Keratinocyte (primary cell): Measurements from ENCODE around the gene DIAPH1. TPM values are rescaled to one million over a fixed set of nuclear protein-coding genes. Genes with fewer than 3 reads are reported as not detected.

Experiments
- DNase-seq: peaks from one replicate; pipeline ENCODE4 v3.0.0-alpha.2; 2011; ENCODE audit warnings: low read depth, missing footprints, low spot score
- FAIRE-seq: peaks from 2 replicates; lab custom pipeline; 2011; peaks lifted over from hg19 to GRCh38; lab: Jason Lieb, UNC
- H2AFZ ChIP-seq: 2 replicates; pipeline ENCODE4 v1.6.0; 2012; ENCODE audit warnings: low read length, control low read depth, inconsistent platforms; ENCODE audit not compliant: control insufficient read depth
- H3K27ac ChIP-seq: 2 replicates; pipeline ENCODE4 v1.5.1; 2011; ENCODE audit warnings: low read length; ENCODE audit not compliant: control insufficient read depth, insufficient read depth
- H3K27me3 ChIP-seq: 3 replicates; pipeline ENCODE4 v1.6.0; 2011; ENCODE audit warnings: low read length; ENCODE audit not compliant: control insufficient read depth, insufficient read depth; ENCODE audit errors: extremely low read depth
- H3K36me3 ChIP-seq, 2 experiments: 2 replicates in 1 of 2; 3 replicates in 1 of 2; pipeline ENCODE4 v1.5.1; 2011; ENCODE audit warnings: low read length in 2 of 2, mild to moderate bottlenecking in 1 of 2; ENCODE audit not compliant: control insufficient read depth in 2 of 2, insufficient read depth in 2 of 2; ENCODE audit errors: extremely low read depth in 1 of 2
- H3K4me1 ChIP-seq: 3 replicates; pipeline ENCODE4 v1.5.1; 2011; ENCODE audit warnings: low read length; ENCODE audit not compliant: control insufficient read depth, insufficient read depth; ENCODE audit errors: extremely low read depth
- H3K4me2 ChIP-seq: 3 replicates; pipeline ENCODE4 v1.6.0; 2011; ENCODE audit warnings: low read depth, low read length; ENCODE audit not compliant: control insufficient read depth, insufficient read depth; ENCODE audit errors: extremely low read depth
- H3K4me3 ChIP-seq, 3 experiments: fragments of 200-600 bp in 1 of 3; sonication (generic) in 1 of 3; 2 replicates in 2 of 3; 3 replicates in 1 of 3; pipeline ENCODE4 v1.5.1; 2011 to 2016; ENCODE audit warnings: low read length in 3 of 3, mild to moderate bottlenecking in 3 of 3, control low read depth in 2 of 3, inconsistent platforms in 1 of 3, low read depth in 1 of 3, mixed read lengths in 1 of 3, mixed run types in 1 of 3, moderate library complexity in 1 of 3; ENCODE audit not compliant: control insufficient read depth in 2 of 3, insufficient read depth in 2 of 3; ENCODE audit errors: extremely low read depth in 1 of 3
- H3K79me2 ChIP-seq: 2 replicates; pipeline ENCODE4 v1.6.0; 2012; ENCODE audit warnings: low read length; ENCODE audit not compliant: control insufficient read depth, insufficient read depth
- H3K9ac ChIP-seq: 3 replicates; pipeline ENCODE4 v1.6.0; 2011; ENCODE audit warnings: low read length; ENCODE audit not compliant: control insufficient read depth, insufficient read depth; ENCODE audit errors: extremely low read depth
- H3K9me1 ChIP-seq: 3 replicates; pipeline ENCODE4 v1.6.0; 2011; ENCODE audit warnings: low read length; ENCODE audit not compliant: control insufficient read depth, insufficient read depth; ENCODE audit errors: extremely low read depth
- H3K9me3 ChIP-seq: 2 replicates; pipeline ENCODE4 v1.5.1; 2012; ENCODE audit warnings: low read depth, low read length; ENCODE audit not compliant: control insufficient read depth
- H4K20me1 ChIP-seq: 3 replicates; pipeline ENCODE4 v1.6.0; 2011; ENCODE audit warnings: low read length; ENCODE audit not compliant: control insufficient read depth, insufficient read depth; ENCODE audit errors: extremely low read depth
- CTCF ChIP-seq, 3 experiments: IDR thresholded peaks in 1 of 3; conservative IDR thresholded peaks in 1 of 3; optimal IDR thresholded peaks in 1 of 3; 2 replicates in 2 of 3; 3 replicates in 1 of 3; pipeline versions ENCODE3 to v1.5.1; 2011; ENCODE audit warnings: low read length in 3 of 3, mild to moderate bottlenecking in 3 of 3, moderate library complexity in 2 of 3, control low read depth in 1 of 3, inconsistent platforms in 1 of 3; ENCODE audit not compliant: insufficient read depth in 2 of 3; ENCODE audit errors: extremely low read depth in 1 of 3
- EZH2 ChIP-seq: IDR thresholded peaks from one replicate; pipeline ENCODE4 v1.6.1; 2012; ENCODE audit warnings: inconsistent platforms, mild to moderate bottlenecking, low read length, moderate library complexity
- dilution Hi-C: fragments of 300-500 bp; cut with MboI; formaldehyde crosslinking; loops from one replicate; pipeline ENCODE4 v1.7.0; 2020; ENCODE audit warnings: low sequenced_read_pairs; ENCODE audit not compliant: extremely low pct_ligation_motif_present
- polyA plus RNA-seq, 5 experiments: library from polyadenylated mRNA; depleted of rRNA in 3 of 5; stranded (reverse) in 3 of 5; stranded (forward) in 1 of 5; unstranded in 1 of 5; fragments of >200 nt; gene quantifications; 1 replicate in 1 of 5; 2 replicates in 3 of 5; 3 replicates in 1 of 5; pipeline versions ENCODE4 v1.2.1 to v1.2.3, GENCODE V29; 2011 to 2012; ENCODE audit warnings: missing spikeins in 2 of 5, low read depth in 1 of 5, low replicate concordance in 1 of 5

Gene DIAPH1
- polyA plus RNA-seq, 1 donor (not counting 4 experiments of a cell fraction or from before 2014, with no cell fraction given) = 72.0 TPM

GRCh38 chr5:141484641-141485311 is 134.0 kb downstream of the DIAPH1 start, which contains the start of gene PCDHGC4:
Gene PCDHGC4, plus strand, starts transcription at chr5:141485030. Its CDS starts 144 bp downstream, at chr5:141485174.
- TF ChIP-seq CTCF (optimal IDR thresholded peaks at IDR 0.05 in 1 of 3, IDR thresholded peaks at IDR 0.05 in 1 of 3, conservative IDR thresholded peaks at IDR 0.05 in 1 of 3; ENCODE audit: extremely low read depth in 1 of 3, insufficient read depth in 2 of 3, low read length in 3 of 3) (no peak), EZH2 (no peak)
- no peaks in the 10 kb centered on the region for H3K79me2 ChIP-seq
- peaks cover 20% of the 10 kb centered on the region for H3K4me1 ChIP-seq
- no peaks in the 10 kb centered on the region for H4K20me1 ChIP-seq
- peak within 1 kb of the TSS; percentile 69 for H3K4me2 ChIP-seq
- H3K36me3 ChIP-seq = peaks cover 0 to 3% of the 10 kb centered on the region in 2 experiments
- peak within 1 kb of the TSS; percentile 1 to 34 (median 2) for H3K4me3 ChIP-seq
- no peak within 1 kb of the TSS for H3K9ac ChIP-seq
- no peaks in the 10 kb centered on the region for H3K27me3 ChIP-seq
- H3K9me3 ChIP-seq = no peaks in the 10 kb centered on the region
- dilution Hi-C loops = no loop called here
- H3K9me1 ChIP-seq = no peaks in the 10 kb centered on the region
- H3K27ac ChIP-seq = no peak within 1 kb of the TSS
- FAIRE-seq (no peak), DNase-seq (no peak)
- no peak within 1 kb of the TSS for H2AFZ ChIP-seq

- Histone ChIP-seq H3K36me3 (peaks cover 0 to 4% of the 10 kb centered on the region in 2 experiments), H2AFZ (no peak overlapping the region), H3K9me1 (no peaks in the 10 kb centered on the region), H3K27me3 (no peaks in the 10 kb centered on the region), H3K9ac (no peak overlapping the region), H3K79me2 (peaks cover 1% of the 10 kb centered on the region), H3K4me2 (peak overlapping the region; percentile 69), H4K20me1 (no peaks in the 10 kb centered on the region), H3K4me1 (peaks cover 15% of the 10 kb centered on the region), H3K9me3 (no peaks in the 10 kb centered on the region), H3K27ac (no peak overlapping the region), H3K4me3 (peak overlapping the region in 2 of 3 experiments; percentile 1 to 2)
- dilution Hi-C loops = no loop called here
- FAIRE-seq = no peak
- no peak for DNase-seq
- TF ChIP-seq CTCF (optimal IDR thresholded peaks at IDR 0.05 in 1 of 3, IDR thresholded peaks at IDR 0.05 in 1 of 3, conservative IDR thresholded peaks at IDR 0.05 in 1 of 3; ENCODE audit: extremely low read depth in 1 of 3, insufficient read depth in 2 of 3, low read length in 3 of 3) = no peak
- no peak for TF ChIP-seq EZH2
Measured at GRCh38 chr5:141484310-141484640, 134.5 kb downstream of the DIAPH1 start.
